ENCODE measurements around the gene DCAF8L2.
"Not testable (repeated sequence)": the region's sequence is repeated elsewhere in the genome, so short reads cannot be mapped to it uniquely, and the experiment has no call there.

DNA sequence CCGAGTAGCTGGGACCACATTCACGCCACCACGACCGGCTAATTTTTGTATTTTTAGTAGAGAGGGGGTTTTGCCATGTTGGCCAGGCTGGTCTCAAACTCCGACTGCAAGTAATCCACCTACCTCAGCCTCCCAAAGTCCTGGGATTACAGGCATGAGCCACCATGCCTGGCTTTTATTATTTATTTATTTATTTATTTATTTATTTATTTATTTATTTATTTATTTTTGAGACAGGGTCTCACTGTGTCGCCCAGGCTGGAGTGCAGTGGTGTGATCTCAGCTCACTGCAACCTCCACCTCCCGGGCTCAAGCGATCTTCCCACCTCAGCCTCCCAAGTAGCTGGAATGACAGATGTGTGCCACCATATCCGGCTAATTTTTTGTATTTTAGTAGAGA is 153.4 kb downstream of the DCAF8L2 start:
- TF ChIP-seq POLR2A (IDR thresholded peaks at IDR 0.05; ENCODE audit: low read depth, low read length); TAF1 (IDR thresholded peaks at IDR 0.05; ENCODE audit: borderline replicate concordance, low read depth, low read length): not testable (repeated sequence)

Measured in GM12892 (cell line).